ENCODE data around the gene ASPHD2. TPM values are rescaled to one million over a fixed set of nuclear protein-coding genes. Genes with fewer than 3 reads are reported as not detected.

The ASPHD2 gene
- total and polyA plus RNA-seq, 4 donors: 0.31 to 1.6 (median 0.95) TPM

- Histone ChIP-seq H3K9me3 (ENCODE audit: control insufficient read depth in 4 of 4, insufficient read depth in 3 of 4, low read length in 3 of 4) (peaks cover 0 to 2% (median 0%) of the 10 kb centered on the region in 4 donors), H3K27me3 (ENCODE audit: control insufficient read depth in 3 of 3, insufficient read depth in 3 of 3, low read length in 2 of 3) (no peaks in the 10 kb centered on the region), H3K9ac (ENCODE audit: insufficient read depth in 1 of 2, low read length in 2 of 2) (no peak overlapping the region), H3K27ac (ENCODE audit: low read depth in 1 of 2, low read length in 1 of 2) (no peak overlapping the region), H3K4me3 (no peak overlapping the region), H3K4me1 (ENCODE audit: control insufficient read depth in 5 of 5, insufficient read depth in 5 of 5, low read length in 5 of 5) (no peaks in the 10 kb centered on the region), H3K36me3 (ENCODE audit: control insufficient read depth in 4 of 4, insufficient read depth in 4 of 4, low read length in 4 of 4) (no peaks in the 10 kb centered on the region)
- ATAC-seq (ENCODE audit: insufficient read depth, low FRiP score): no peak
- no peak for TF ChIP-seq CTCF (IDR thresholded peaks at IDR 0.05; ENCODE audit: control extremely low read depth, extremely low read depth)
- WGBS, 2 donors: 88% methylated on average over 2 of the region's 2 CpGs
- DNase-seq: no peak
These were observed 37.4 kb upstream of the ASPHD2 start for GRCh38 chr22:26391623-26392022.

GRCh38 chr22:26393929-26394328 lies 35.1 kb upstream of the ASPHD2 start:
- ATAC-seq (ENCODE audit: insufficient read depth, low FRiP score) (no peak), DNase-seq (no peak)
- Histone ChIP-seq H3K4me3 (no peak overlapping the region), H3K9me3 (ENCODE audit: control insufficient read depth in 4 of 4, insufficient read depth in 3 of 4, low read length in 3 of 4) (no peaks in the 10 kb centered on the region), H3K27me3 (ENCODE audit: control insufficient read depth in 3 of 3, insufficient read depth in 3 of 3, low read length in 2 of 3) (no peaks in the 10 kb centered on the region), H3K27ac (ENCODE audit: low read depth in 1 of 2, low read length in 1 of 2) (no peak overlapping the region), H3K36me3 (ENCODE audit: control insufficient read depth in 4 of 4, insufficient read depth in 4 of 4, low read length in 4 of 4) (no peaks in the 10 kb centered on the region), H3K9ac (ENCODE audit: insufficient read depth in 1 of 2, low read length in 2 of 2) (no peak overlapping the region), H3K4me1 (ENCODE audit: control insufficient read depth in 5 of 5, insufficient read depth in 5 of 5, low read length in 5 of 5) (no peaks in the 10 kb centered on the region)
- WGBS, 2 donors: 63 to 76% methylated on average over 2 of the region's 2 CpGs
- no peak for TF ChIP-seq CTCF (IDR thresholded peaks at IDR 0.05; ENCODE audit: control extremely low read depth, extremely low read depth)

GRCh38 chr22:26394777-26395176 lies 34.3 kb upstream of the ASPHD2 start:
- Histone ChIP-seq H3K27me3 (ENCODE audit: control insufficient read depth in 3 of 3, insufficient read depth in 3 of 3, low read length in 2 of 3) (no peaks in the 10 kb centered on the region), H3K27ac (ENCODE audit: low read depth in 1 of 2, low read length in 1 of 2) (no peak overlapping the region), H3K36me3 (ENCODE audit: control insufficient read depth in 4 of 4, insufficient read depth in 4 of 4, low read length in 4 of 4) (no peaks in the 10 kb centered on the region), H3K9ac (ENCODE audit: insufficient read depth in 1 of 2, low read length in 2 of 2) (no peak overlapping the region), H3K4me3 (no peak overlapping the region), H3K4me1 (ENCODE audit: control insufficient read depth in 5 of 5, insufficient read depth in 5 of 5, low read length in 5 of 5) (no peaks in the 10 kb centered on the region), H3K9me3 (ENCODE audit: control insufficient read depth in 4 of 4, insufficient read depth in 3 of 4, low read length in 3 of 4) (no peaks in the 10 kb centered on the region)
- DNase-seq (peak in 2 of 3 donors; percentile 2 to 57), ATAC-seq (ENCODE audit: insufficient read depth, low FRiP score) (no peak)
- WGBS, 2 donors: 20 to 53% methylated on average over 1 of the region's 1 CpG
- no peak for TF ChIP-seq CTCF (IDR thresholded peaks at IDR 0.05; ENCODE audit: control extremely low read depth, extremely low read depth)

DNA sequence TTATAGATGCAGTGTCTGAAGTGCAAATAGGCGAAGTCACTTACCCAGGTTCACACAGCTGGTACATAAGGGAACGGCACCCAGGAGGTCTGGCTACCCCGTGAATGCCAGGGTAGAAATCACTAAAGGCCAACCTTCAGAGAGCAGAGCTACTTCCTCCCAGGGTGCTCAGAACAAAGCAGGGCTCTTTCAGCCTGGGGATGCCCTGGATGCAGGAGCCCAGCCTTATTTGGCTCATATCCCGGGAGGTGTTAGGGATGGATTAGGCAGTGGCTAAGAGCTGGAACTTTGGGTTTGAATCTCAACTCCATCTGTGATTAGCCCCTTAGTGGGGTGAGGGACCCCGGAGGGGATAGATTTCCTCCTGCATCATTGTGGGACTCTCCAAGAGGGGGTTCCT lies 33.1 kb upstream of the ASPHD2 start:
- TF ChIP-seq CTCF (IDR thresholded peaks at IDR 0.05; ENCODE audit: control extremely low read depth, extremely low read depth): no peak
- Histone ChIP-seq H3K36me3 (ENCODE audit: control insufficient read depth in 4 of 4, insufficient read depth in 4 of 4, low read length in 4 of 4) (no peaks in the 10 kb centered on the region), H3K4me1 (ENCODE audit: control insufficient read depth in 5 of 5, insufficient read depth in 5 of 5, low read length in 5 of 5) (no peaks in the 10 kb centered on the region), H3K27ac (ENCODE audit: low read depth in 1 of 2, low read length in 1 of 2) (no peak overlapping the region), H3K4me3 (no peak overlapping the region), H3K9me3 (ENCODE audit: control insufficient read depth in 4 of 4, insufficient read depth in 3 of 4, low read length in 3 of 4) (no peaks in the 10 kb centered on the region), H3K9ac (ENCODE audit: insufficient read depth in 1 of 2, low read length in 2 of 2) (no peak overlapping the region), H3K27me3 (ENCODE audit: control insufficient read depth in 3 of 3, insufficient read depth in 3 of 3, low read length in 2 of 3) (no peaks in the 10 kb centered on the region)
- ATAC-seq (ENCODE audit: insufficient read depth, low FRiP score) (no peak), DNase-seq (no peak)
- WGBS, 2 donors: 68 to 72% methylated on average over 5 of the region's 5 CpGs
